GM18526 (cell line): Measurements from ENCODE around the gene PRKCD.

Source experiments
- POLR2A ChIP-seq: IDR thresholded peaks from 3 replicates; pipeline ENCODE4 v1.6.1; 2011; ENCODE audit not compliant: insufficient read length; ENCODE audit errors: extremely low read depth

The PRKCD gene

DNA sequence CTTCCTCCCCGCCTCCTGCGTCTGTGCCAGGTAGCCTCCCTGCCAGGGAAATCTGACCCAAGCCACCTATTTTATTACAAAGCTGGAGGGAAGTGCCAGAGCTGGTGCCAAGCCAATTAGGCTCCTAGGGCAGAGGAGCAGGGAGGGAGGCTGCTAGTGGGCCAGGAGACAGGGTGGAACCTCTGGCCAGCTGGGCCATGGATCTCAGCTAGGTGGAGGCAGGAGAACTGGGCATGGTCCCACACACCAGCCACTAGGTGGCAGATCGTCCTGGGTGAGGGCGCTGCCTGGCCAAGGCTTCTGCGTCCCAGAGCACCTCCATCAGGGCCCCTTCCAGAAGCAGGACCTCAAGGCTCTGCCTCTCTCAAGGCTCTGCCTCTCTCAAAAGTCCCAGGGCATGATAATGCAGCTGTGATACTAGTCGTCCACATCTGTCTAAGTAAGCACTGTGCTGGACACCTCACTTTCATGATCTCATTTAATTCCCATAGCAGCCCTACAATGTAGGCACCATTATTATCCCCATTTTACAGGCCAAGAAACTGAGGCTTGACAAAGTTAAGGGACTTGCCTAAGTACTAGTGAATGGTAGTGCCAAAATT, 26.3 kb upstream of the PRKCD start:
- no peak for TF ChIP-seq POLR2A

DNA sequence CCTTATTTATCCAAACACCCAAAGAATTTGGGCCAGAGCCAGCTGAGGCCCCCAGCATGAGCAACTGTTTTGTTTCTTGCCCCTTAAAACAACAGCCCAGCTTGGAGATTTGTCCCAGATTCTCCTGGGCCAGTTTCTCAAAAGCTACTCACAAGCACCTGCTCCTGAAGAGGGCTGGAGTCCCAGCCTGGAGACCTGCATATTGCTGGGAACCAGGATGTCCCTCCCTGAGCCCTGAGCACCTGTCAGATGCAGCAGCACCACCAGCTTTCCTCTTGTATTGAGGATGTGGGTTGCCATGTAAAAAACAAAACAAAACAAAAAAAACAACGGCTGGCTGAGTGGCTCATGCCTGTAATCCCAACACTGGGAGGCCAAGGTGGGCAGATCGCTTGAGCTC, 23.8 kb upstream of the PRKCD start:
- no peak for TF ChIP-seq POLR2A

DNA sequence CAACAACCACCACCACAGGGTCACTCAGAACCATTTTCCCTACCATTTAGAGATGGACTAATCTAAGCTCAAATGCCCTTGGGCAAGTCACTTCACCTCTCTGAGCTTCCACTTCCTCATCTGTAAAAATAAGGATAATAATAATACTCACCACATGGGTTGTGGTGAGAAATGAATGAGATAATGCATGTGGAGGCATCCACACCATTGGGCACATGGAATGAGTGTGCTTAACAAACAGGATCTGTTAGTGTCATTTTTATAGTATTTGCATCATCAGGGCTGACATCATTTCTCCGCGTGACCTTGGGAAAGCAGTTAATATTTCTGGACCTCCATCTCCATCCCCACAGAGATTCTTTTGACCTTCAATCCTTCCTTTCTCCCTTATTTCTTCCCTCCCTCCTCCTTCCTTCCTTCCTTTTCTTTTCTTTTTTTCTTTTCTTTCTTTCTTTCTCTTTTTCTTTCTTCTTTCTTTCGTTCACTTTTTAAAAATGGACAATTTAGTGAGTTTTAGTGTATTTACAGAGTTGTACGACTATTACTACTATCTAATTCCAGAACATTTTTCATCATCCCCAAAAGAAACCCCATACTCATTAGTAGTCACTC, 23.1 kb upstream of the PRKCD start:
- no peak for TF ChIP-seq POLR2A

DNA sequence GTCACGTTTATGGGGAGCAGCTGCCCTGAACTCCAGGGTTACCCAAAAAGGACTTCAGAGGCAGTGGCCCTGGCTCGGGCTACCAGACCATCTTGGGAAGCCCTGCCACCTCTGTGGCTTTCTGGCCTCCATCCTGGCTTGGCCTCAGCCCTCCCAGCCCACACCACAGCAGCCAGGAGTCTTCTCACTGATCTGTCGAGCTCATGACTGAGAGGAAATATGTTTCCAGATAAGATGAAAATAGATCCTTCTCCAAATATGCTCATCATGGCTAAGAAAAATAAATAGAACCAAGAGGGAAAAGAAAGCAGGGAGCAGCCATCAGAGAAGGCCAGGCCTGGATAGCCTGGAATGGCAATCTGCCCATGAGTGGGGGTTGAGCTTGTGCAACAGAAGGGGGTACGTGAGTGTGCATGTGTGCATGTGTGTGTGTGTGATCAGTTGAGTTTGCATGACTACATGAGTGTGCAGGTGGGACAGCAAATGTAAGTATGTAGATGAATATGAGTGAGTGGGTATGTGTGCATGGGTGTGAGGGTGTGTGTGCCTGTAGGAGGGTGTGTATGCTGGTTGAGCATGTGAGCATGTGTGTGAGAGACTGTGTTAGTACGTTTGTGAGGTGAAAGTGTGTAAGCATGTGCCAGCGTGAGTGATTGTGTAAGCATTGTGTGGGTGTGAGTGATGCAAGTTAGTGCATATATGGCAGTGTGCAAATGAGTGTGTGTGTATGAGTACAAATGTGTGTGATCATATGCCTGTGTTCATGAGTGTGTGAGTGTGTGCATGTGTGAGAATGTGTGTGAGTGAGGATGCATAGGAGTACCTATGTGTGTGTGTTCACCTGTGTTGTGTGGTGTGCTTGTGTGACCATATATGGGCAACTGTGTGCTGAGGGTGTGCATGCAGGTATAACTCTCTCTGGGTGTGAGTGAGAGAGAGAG, 20.8 kb upstream of the PRKCD start:
- TF ChIP-seq POLR2A, result no peak

DNA sequence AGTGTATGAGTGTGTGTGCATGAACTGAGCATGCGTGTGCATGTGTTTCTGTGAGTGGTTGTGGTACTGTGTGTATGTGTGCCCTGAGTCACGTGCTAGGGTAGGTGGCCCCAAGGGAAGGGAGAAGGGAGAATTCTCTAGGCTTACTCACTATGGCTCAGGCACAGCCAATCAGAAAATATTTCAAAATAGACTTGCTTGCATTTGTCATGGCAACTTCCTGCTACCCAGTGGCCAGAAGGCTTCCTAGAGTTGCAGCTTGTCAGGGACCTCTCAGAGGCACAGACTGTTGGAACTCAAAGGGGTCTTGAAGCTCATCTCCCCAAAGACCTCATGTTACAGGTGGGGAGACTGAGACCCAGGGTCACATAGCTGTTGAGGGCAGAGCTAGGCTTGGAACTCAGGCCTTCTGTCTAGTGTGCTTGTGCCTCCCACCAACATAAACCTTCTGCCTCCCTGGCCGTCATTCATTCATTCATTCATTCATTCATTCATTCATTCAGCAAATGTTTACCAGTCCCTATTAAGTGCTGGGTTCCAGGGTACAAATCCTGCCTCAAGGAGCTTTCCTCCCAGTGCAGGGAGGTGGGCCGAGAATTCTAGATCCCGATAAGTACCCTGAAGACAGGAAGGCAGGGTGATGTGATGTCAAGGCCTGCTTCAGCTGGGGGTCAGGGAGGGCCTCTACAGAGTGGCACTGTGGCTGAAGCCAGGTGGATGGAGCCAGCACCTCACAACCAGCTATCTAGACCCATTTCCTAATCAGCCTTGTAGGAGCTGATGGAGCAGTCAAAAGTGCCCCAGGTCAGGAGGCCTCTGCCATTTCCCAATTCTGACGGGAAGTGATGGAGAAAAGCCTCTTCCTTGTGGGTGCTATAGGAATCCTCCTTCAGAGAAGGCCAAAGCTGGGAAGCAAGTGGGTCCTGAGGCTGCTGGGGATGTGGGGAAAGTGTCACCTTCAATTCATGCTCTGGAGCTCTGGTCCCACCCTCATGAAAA, 19.9 kb upstream of the PRKCD start:
- TF ChIP-seq POLR2A, result no peak

DNA sequence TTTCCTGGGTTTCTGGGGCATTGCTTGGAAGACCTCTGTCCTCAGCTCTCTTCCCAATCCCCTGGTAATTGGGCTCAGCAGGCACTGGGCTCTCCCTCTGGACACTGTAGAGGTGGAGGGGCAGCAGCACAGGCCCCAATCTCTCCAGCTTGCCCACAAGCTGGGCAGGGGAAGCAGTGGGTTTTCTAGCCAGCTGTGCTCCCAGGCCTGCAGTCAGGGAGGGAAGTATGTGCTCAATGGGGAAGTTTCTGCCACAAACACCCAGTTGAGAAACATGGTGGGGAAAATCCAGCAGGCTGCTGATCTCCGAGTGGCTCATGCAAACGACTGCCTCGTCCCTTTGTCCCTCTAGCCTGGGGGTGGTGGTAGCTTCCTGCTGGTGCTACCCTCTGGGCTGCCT, 18.0 kb upstream of the PRKCD start:
- TF ChIP-seq POLR2A, result no peak

DNA sequence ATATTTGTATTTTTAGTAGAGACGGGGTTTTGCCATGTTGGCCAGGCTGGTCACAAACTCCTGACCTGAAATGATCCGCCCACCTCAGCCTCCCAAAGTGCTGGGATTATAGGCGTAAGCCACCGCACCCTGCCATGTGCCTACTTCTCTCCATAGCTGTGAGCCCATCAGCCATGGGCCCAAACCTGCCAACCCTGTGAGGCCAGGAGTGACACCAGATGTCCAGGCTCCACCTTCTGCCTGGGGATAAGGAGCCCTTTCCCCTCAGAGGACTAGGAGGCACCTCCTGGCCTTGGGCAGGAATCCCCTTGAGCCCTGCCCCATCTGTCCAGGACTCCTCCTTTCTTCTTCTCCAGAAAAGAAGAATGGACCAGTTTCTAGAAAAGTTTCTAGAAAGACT, 16.6 kb upstream of the PRKCD start:
- TF ChIP-seq POLR2A, result no peak

DNA sequence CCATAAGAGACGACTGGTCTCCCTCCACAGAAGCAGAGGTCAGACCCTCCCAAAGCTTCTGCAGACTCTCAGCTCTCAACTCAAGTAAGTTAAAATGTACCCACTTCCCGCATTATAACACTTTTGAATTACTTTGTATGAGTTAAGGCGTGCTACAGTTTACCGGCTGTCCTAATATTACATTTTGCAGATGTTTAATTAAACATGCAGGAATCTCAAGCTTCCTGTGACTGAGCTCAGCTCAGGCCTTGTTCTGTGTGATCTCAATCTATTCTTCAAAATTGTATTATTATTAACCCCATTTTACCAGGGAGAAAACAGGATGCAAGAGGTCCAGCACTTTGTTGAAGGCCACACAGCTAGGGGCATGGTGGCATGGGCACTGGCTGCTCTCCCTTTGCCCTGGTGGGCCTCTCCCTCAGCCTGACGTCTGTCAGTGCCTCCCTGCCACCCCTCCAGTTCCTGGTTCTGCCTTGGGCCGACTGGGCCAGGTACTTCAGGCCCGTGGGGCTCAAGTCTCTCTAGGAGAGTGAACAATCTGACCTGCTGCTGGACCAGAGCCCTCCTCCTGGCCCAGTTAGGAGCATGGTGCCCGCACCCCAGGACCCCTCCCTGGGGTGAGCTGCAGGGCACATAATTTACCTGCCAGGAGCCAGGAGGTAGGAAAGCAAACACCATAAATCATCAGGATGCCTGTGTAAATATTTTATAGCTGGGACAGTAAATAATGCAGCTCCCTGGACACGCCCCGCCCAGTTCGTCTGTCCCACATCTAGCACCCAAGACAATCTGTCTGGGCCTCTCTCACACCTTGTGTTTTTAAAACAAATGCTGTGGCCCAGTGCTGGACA, 15.9 kb upstream of the PRKCD start:
- TF ChIP-seq POLR2A, result no peak

DNA sequence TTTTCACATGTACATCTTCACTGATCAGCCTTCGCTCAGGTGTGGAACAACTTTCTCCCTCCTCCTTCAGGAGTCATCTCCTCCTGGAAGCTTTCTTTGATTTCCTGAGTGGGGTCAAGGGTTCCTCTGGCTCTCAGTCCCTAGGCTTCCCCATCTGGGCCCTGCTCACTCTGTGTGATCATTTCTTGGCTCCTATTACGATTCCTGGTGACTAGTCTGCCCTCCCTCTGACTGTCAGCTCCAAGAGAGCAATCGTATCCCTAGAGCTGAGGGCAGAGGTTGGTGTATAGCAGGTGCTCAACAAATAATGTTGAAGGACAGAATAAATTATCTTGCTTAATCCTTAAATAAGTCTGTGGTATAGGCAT, 15.3 kb upstream of the PRKCD start:
- TF ChIP-seq POLR2A, result no peak

DNA sequence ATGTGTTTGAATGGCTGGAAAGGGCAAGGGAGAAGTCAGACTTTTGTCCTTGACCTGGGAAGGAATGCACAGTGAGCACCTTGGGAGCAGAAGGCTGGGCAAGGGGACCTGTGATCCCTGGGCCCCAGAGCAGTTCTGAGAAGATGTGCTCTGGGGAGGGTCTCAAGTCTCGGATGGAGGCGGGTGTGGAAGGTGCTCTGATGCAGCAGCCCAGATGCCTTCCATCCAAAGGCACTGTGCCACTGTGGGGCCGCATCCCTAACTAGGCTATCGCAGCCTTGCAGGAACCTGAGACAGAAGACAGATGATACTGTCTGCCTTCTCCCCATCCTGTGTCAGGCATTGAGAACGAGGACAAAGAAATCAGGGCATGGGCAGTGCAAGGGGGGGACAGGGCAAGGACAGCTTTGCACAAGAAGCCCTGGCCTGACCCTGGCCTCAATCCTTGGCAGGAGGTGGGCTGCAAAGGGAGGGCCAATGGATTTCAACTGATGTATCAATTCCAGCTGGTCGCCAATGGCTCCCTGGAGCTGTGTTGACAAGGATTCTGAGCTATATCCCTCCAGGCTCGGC, 14.6 kb upstream of the PRKCD start:
- TF ChIP-seq POLR2A, result no peak

DNA sequence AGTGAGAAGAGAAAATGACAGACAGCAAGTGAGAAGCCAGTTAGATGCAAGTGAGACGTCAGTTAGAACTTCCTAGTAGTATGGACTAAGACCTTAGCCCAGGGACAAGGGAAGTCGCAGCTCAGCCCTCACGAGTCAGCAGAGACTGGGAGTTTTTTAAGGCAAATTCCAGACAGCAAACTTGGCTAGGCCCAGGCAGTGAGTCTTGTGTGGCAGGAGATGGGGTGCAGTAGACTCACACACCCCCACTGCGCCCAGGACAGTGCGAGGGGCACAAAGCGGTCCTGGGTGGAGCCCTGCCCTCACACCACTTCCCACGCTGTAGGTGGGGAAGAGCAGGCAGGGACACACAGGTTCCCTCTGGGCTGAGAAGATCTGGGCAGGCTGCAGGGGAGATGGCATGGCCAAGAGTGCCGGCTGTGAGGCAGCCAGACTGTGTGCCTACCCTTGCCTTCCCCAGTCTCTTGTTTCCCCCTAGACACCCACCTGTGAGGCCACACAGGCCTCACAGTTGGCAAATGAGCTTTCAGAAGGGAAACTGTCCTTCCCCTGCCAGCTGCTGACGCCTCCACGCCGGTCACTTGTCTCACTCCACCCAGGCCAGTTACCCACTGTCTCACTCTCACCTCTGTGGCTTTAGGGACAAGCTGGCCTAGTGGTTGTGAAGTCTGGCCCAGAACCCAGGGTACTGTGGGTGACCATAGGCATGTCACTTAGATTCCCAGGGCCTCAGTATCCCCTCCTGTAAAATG, 13.7 kb upstream of the PRKCD start:
- no peak for TF ChIP-seq POLR2A

DNA sequence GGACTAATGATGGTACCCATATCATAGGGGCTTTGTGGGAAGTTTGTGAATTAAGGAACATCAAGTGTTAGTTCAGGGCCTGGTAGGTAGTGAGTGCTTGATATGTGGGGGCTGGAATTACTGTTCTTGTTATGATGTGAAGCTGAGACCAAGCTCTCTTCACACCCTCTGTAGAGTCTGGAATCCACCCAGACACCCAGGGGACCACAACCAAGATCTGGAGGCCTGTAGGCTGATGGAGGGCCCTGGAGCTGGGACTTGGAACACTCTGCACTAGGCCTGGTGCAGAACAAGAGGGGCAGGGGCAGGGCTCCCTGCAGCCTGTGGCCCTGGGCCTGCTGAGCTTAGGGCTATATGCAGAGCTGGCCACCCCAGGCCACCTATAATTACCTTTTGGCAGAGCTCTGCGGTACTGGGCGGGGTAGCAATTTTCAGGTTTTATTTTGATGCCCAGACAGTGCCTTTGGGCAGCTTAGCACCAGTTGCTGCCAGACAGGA, 13.1 kb upstream of the PRKCD start:
- TF ChIP-seq POLR2A, result no peak
